Right ventricle myocardium inferior (tissue), 1 donor: ENCODE data around the gene MRPL40. TPM values are rescaled to one million over a fixed set of nuclear protein-coding genes. Genes with fewer than 3 reads are reported as not detected.

Experiments used
- ATAC-seq: fragments of 200-7000 bp; cut with Tn5 transposase; one replicate; pipeline ENCODE4 v1.9.1; 2020; ENCODE audit warnings: mild to moderate bottlenecking, moderate library complexity
- DNase-seq: peaks from one replicate; pipeline ENCODE4 v3.0.0; 2021; ENCODE audit errors: missing footprints
- intact Hi-C: fragments of 100-400 bp; cut with DNase I; formaldehyde crosslinking; loops from one replicate; pipeline ENCODE4 v1.11.0; 2022
- total RNA-seq: library from RNA; stranded (reverse); fragmentation: NEBNext Ultra II Directional; extraction: Animal tissue kit (Norgen Biotek cat#: 25700); gene quantifications from one replicate; pipeline ENCODE4 v1.2.1, GENCODE V29; 2021
- donor health status: DM: no; HTN: yes; CAD: no; lungs with severe emphysema.

The MRPL40 gene
- total RNA-seq, 1 donor from 2014 or later: 60.4 TPM

DNA sequence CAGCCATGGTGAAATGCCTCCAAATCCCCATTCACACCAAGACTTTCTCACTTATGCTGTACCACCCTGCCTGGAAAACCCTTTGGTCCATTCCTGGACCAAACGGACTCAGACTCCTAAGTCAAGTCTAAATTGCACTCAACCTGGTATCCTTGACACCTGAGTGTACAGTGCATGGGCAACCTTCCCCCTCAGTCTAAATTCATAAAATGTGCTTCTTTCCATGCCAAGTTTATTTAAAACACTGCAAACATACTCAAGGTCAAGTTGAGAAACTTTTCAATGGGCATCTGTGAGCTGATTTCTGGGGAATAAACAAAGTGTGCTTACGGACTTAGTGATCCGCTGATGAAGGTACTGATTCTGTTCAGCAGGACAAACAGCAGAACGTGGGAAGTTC is 27.2 kb upstream of the MRPL40 start:
- intact Hi-C loops: no loop called here
- no peak for DNase-seq

DNA sequence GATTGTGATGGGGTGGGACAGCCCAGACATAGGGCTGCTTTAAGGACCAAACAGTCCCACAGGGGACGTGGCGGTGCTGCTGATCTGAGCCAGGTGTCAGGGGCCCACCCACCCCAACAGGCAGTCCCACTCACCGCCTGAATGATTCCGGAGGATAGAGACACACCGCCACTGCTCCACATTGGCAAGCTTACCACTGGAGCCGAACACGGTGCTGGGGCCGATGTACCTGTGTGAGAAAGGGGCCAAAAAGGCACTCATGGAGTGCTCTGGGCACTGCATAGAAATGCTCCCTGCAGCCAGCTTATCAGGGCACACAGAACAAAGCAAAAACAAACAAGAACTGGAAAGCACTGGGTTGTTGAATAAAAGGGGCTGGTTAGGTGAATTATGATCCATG is 26.7 kb upstream of the MRPL40 start:
- intact Hi-C loops: no loop called here
- DNase-seq (no peak), ATAC-seq (no peak)

More for the DNA sequence above, 27.2 kb upstream of the MRPL40 start:
- no peak for ATAC-seq

DNA sequence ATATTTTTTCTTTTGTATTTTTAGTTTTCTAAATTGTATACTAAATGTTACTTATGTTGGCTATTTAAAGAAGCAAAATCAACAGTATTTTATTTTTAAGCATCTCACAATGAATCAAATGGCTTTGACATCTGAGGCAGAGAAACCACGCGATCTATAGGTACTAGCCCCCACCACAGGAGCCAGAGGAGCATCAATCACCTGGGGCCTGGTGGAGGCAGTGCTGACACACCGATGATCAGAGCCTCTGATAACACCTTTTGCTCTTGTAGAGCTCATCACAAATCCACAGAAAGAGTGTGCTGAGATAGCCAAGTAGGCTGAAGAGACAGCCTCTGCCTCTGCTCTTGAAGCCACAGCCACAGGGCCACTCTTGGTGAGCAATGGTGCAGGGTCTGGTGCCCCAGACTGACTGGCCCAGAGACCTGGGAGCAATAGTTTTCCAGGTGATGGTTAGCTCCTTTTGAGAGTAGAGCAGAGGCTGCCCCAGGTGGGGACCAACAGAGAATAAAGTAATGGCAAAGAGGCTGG is 26.0 kb upstream of the MRPL40 start:
- DNase-seq: no peak
- intact Hi-C loops: no loop called here

DNA sequence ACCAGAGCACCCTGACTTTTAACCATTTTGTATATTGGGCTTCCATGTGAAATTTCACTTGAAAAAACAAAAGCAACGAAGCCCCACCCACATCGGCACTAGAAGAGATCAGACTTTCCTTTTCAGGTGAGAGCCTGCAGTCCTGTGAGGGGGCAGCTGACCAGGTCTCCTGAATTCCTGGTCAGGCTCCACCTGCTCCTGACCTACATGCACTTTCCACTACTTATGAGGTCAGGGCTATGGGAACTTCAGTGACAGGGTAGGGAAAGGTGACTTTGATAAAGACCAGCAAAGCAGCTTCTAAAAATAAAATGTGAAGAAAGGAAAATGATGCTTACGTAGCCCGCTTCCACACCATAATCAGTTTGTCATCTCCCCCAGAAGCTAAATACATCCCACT is 25.5 kb upstream of the MRPL40 start:
- intact Hi-C loops: no loop called here
- DNase-seq: no peak
- peak; percentile 60 for ATAC-seq

More for the DNA sequence above, 26.0 kb upstream of the MRPL40 start:
- no peak for ATAC-seq

DNA sequence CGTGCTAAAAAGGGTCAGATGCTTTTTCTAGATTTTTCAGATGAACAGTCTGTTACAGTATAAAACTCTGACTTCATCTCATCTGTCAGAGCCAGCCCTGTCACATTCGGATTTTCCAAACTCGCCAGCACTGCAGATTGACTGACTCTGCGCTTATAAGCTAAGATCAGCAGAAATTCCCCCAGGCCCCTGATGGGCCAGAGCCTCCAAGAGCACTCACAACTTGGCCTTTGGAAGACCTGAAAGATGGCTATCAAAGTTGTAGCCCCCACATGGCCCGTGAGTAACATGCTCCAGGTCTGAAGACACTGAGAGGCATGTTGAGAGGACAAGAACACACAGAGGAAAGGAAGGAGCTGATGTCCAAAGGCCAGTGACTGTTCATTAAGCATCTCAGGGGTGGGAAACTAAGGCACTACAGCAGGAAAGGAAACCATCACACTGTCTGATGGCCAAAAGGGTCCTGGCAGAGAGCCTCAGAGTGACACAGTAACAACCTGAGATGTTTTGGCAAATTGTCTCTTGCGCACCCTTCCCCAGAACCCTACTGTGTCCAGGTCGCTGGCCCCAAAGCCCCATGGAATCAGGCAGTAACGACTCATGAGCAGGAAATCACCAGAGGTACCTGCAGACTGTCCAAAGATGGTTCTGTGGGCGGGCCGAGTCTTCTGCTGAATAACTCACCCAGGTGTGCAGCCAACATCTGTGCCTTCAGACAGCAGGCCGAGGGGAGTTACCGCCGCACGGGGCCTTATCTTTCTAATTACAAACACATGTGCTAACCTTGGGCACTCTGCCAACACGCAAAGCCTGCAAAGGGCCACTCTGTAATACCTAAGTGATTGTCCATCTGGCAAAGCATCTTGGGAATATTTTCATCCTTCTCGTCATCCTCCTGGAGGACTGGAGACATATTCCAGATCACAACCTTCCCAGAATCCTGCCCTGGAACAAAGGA is 24.4 kb upstream of the MRPL40 start:
- intact Hi-C loops: no loop called here
- DNase-seq (no peak), ATAC-seq (no peak)

DNA sequence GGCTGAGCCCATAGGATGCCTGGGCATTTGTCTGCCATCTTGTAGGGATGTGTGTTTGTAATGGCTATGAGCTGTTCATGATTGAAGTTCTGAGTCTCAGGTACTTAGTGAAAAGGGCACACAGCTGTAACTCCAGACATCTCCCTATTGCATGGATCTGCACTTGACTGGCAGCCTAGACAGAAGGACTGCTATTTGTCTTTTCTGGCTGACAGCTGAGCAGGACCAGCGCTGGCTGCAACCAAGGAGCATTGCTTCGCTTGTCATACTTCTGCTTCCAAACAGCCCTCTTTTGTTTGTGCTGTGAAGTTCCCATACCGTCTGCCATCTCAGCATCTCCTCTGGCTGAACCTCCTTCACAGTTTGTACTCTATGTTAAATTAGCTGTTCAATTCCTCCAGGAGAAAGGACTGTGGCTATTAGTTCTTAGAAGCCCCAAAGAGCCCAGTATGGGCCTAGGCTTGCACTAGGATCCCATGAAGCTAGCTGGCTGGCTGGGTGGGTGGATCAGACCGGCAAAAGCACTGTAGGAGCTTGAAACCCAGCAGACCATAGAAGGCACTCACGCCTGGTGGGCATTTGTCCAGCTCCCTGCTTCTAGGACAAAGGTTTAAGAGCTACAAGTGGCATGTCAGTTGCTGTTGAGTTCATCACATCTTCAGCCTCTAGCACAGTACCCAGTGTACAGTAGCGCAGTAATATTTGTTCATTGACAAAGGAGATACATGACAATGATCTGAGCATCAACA is 21.2 kb upstream of the MRPL40 start:
- ATAC-seq: peak; percentile 61
- no peak for DNase-seq
- intact Hi-C loops: no loop called here

DNA sequence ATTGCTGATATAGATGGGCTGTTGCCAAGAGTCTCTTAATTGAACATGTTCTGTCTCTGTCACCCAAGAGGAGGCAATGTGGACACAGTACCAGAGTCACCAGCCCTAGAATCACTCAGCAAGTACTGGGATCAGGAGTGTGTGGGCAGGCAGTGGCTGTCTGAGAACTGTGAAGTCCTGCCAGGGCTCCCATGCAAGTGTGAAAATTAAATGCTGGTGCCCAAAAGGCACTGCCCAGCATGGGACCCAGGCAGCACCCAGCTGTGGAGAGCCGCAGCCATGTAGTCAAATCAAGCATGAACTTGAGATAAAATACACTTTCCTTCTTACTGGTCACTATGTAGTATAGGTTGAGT is 20.7 kb upstream of the MRPL40 start:
- DNase-seq (no peak), ATAC-seq (peak; percentile 43)
- intact Hi-C loops: no loop called here

DNA sequence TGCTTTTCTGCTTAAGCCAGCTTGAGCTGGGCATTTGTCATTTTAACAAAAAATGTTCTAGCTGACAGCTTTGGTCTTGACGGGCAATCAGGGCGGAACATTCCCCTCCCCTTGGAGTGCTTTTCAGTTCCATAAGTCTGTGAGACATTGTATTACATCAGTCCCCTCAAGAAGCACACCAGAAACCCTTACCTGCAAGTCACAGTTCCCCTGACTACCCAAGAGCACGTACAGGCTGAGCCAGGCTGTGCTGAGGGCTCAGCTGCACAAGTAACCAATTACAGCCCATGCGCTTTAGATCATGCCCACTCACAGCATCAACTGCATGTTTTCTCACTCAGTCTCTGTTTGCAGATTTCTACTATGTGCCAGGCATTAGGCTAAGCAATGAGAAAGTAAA is 19.9 kb upstream of the MRPL40 start:
- intact Hi-C loops: no loop called here
- DNase-seq (no peak), ATAC-seq (no peak)

DNA sequence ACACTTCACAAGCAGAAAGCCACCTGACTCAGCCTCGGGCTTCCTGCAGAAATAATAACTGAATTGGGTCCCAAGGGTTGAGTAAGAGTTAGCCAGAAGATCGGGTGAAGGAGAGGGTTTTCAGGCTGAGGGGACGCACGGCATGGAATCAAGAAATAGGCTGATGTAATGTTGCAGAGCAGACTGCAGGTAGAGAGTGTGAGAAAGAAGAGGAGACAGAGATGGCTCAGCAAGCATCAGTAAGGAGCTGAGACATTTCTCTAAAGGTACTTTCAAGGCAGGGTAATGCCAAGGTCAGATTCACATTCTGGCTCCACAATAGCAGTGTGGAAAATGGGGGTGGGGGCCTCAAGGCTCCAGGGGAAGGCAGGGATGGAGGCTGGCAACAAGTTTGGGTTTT is 19.4 kb upstream of the MRPL40 start:
- intact Hi-C loops: no loop called here
- ATAC-seq (no peak), DNase-seq (no peak)

DNA sequence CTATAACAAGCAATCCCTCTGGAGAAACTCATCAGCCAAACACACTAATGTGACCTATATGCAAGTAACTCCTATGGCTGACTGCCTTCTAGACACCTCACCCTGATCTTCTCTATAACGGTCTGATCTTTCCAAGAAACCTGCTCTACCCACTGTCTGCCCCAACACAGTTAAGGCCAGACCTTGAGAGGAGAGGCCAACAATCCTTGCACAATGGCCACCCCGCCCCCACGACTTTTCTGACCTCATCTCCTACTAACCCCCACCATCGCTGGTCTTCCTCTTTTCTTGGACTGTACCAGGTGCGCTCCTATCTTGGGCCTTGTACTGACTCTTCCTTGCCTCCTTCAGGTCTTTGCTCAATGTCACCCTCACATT is 13.3 kb upstream of the MRPL40 start:
- intact Hi-C loops: no loop called here
- no peak for DNase-seq
- no peak for ATAC-seq

DNA sequence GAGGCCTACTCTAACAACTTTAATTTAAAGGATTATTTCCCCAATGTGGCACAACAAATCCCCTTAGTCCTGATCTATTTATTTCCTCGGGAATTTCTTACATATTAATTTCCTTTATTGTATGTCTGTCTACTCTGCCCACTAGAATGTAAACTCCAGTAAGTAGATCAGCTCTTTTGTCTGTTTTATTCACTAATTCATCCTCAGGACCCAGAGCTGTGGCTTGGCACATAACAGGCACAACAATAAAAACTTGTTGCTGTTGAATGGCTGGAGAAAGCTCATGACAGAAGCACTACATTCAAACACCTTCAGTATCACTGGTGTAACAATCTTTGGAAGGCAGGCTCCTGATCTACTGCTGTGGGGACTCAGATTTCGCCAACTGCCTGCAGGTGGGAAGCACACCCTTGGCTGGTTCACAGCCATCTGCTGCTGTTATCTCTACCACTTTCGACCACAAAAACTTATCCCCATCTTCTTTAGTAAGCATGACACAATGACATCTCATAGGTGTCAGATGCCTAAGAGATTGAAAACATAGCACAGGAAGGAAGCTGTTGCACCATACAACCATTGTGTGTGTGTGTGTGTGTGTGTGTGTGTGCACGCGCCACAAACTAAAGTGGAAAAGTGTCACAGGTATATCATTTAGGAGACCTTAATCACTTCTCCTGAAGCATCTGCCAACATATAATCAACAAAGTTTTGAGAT is 12.7 kb upstream of the MRPL40 start:
- ATAC-seq: no peak
- intact Hi-C loops: no loop called here
- DNase-seq: no peak

DNA sequence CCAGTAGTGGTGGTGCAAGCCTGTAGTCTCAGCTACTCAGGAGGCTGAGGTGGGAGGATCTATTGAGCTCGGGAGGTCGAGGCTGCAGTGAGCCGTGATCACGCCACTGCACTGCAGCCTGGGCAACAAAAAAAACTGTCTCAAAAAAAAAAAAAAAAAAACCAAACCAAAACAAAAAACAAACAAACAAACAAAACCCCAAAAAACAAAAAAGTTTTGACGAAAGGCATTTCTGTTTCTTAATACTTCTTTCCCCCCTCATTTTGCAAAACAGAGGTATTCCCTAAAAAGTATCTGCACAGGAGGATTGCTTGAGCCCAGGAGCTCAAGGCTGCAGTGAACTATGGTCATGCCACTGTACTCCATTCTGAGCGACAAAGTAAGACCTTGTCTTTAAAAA is 12.0 kb upstream of the MRPL40 start:
- no peak for DNase-seq
- ATAC-seq: no peak
- intact Hi-C loops: no loop called here

DNA sequence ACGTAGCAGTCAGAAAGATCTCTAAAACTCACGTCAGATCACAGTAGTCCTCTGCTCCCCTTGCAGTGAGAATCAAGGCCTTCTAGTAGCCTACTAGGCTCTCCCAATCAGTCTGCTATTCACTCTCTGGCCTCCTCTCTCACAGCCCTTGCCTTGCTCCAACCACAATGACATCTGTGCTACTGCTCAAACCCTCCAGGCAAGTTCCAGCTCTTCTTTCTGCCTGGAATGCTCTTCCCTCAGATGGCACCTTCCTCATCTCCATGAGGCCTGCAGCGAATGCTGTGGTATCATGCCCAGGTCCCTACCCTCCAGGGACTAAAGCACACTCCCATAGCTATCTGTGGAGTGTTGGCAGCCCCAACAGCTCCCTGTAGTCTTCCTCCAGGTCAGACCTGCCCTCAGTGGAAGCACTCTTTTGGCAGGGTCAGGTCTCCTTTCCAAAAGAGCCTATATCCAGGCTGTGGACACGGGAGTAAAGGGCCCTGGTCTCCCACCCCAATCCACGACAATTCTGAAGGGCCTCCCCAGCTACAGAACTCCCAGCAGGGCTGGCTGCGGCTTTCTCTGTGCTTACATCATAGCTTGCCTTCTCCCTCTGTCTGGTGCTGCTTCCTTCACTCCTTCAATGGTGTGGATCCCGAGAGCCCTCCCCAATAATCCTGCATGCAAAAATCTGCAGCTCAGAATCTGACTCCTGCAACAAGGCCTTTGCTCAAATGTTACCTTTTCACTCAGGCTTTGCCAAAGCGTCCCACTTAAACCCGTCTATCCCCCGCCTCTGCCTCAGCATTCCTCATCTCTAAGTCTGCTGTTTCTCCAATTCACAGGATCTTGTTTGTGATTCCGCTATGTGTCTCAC is 9.7 kb upstream of the MRPL40 start:
- intact Hi-C loops: no loop called here
- DNase-seq: no peak
- no peak for ATAC-seq

DNA sequence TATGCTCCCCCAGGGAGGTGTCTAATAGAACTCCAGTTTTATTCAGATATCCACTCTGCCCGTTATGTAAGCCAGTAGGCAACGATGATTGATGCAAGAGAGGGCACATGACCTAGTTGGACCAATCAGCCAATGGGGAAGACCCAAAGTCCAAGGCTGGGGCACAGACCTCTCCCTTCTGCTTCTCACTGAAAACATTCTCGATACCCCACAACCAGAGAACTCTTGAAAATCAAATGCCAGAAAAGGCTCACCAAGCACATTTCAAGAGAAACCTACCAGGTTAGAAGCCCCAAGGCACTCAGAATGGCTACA is 8.2 kb upstream of the MRPL40 start:
- DNase-seq: no peak
- ATAC-seq: no peak
- intact Hi-C loops: no loop called here

DNA sequence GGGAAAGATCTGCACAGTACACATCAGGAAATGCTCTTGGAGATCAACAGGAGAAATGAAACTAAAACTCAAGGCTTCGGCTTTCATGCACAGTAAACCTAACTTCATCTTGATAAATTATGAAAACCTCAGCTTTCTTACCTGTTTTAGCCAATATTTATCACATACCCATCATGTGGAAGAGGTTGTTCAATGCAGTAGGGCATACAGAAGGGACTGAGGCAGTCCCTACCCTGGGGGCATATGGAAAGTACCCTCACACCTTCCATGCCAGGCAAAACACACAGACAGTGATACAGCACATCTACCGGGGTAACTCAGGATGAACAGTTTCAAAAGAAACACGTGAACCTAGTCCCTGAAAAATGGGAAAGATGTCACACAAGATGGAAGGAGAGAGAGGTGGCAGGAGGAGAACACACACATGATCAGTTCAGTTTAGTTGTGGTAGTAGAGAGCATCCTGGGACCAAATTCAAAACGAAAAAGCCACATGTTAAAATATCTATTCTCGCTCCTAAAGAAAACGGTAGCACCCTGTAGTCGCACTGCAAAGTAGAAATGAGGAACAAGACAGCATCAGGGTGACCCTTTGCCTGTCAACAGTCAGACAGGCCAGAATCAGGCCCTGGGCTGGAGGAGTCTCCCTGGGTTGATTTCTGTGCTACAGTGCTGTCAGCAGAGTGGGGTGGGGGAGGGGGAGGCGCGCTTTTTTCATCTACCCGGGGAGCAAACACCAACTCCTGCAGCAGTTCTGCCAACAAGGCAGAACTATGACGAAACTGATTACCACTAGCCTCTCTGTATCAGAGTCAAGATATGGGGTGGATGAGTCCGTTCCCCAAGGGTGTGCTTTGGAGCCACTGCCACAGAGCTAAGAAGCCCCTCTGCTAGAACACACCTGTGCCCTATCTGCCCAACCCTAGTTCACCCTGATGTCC is 2.1 kb upstream of the MRPL40 start:
- ATAC-seq (no peak), DNase-seq (no peak)
- intact Hi-C loops: loop anchor here (5.0 to 10.0 kb wide), 3 partner anchors 138 to 642 kb away; partner anchors contain the start of genes CLTCL1 and ESS2

DNA sequence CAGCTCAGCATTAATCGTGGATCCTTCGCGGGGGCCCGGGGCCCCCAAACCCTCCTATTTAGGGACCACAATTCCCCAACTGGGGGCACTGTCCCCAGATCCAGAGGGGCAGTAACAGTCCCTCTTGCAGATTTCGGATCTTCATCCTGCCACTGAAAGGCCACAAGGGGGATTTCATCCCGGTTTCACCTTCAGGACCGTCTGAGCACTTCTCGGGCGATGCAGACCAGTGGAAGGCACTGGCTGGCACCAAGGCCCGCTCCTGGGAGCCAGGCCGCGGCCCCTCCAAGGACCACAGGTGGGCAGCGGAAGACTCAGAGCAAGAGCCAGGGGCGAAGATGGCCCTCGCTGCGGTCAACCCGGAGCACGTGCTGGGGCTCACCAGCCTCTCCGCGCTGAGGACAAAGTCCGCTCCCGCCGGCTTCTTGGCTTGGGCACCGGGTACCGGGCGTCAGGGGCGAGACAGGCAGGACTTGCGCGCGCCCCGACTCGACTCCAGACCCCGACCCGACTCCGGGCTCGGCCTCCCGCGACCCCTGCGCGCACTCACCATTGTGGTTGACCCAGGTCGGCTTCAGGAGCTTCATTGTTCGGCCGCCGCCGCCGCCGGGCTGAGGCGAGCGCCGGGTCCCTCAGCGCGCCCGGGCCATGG is 1.3 kb upstream of the MRPL40 start:
- DNase-seq (peak; percentile 75), ATAC-seq (no peak)
- intact Hi-C loops: loop anchor here (5.0 to 10.0 kb wide), 2 partner anchors 139 to 286 kb away; partner anchors contain the start of genes CLTCL1 and ESS2

DNA sequence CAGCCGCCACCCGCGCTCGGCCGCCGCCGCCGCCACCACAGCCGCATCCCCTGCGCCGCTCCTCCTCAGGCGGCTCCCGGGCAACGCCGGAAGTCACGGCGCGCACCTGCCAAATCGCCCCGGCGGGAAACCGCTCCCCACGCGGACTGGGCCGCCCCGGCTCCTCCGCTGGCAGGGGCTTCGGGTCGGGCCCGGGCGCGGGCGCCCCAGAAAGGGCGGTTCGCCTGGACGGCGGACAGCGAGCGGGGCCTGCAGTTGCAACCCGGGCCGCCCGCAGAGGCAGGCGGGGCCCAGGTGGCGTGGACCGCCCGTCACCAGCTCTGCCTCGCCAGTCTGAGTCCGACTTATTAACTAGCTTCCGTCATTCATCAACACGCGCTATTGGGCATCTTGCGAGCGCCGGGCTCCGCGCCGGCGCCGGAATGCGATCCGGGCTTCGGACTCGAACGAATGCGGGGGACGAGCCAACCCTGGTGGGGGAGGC is 654 bp upstream of the MRPL40 start, which contains the start of gene HIRA:
Gene HIRA, minus strand, starts transcription at position 85 of the 484 bp plus-strand sequence. CDS start 257 bp downstream, outside the sequence.
- peak; percentile 76 for ATAC-seq

More for the DNA sequence above, 654 bp upstream of the MRPL40 start, which contains the start of gene HIRA:
- DNase-seq: peak; percentile 93
- intact Hi-C loops: loop anchor here (1.0 to 10.0 kb wide), 4 partner anchors 16 to 287 kb away; partner anchors contain the start of genes C22orf39, CDC45, CLTCL1 and ESS2
